K562 (cell line): ENCODE results near the gene CLCF1. TPM values are rescaled to one million over a fixed set of nuclear protein-coding genes. Genes with fewer than 3 reads are reported as not detected.

Source experiments
- ATF1 ChIP-seq, 2 experiments: fragments of 450-650 bp in 1 of 2; IDR thresholded peaks; 2 replicates each; pipeline ENCODE4 v1.6.1; 2016; ENCODE audit warnings: missing compliant biosample characterization in 1 of 2, missing genetic modification characterization in 1 of 2
- ATF7 ChIP-seq: fragments of 450-650 bp; IDR thresholded peaks from 2 replicates; pipeline ENCODE4 v1.7.1; 2014; ENCODE audit warnings: mild to moderate bottlenecking, moderate library complexity
- CAMTA2 ChIP-seq: fragments of 250-450 bp; sonication (Bioruptor Pico); conservative IDR thresholded peaks from 2 replicates; pipeline ENCODE4 v1.5.1; 2022
- DACH1 ChIP-seq: fragments of 450-650 bp; IDR thresholded peaks from 2 replicates; pipeline ENCODE4 v1.6.1; 2018; ENCODE audit not compliant: partially characterized antibody
- FOXA3 ChIP-seq, 2 experiments: fragments of 450-650 bp in 1 of 2; sonication (generic) in 1 of 2; formaldehyde crosslinking; IDR thresholded peaks in 1 of 2; conservative IDR thresholded peaks in 1 of 2; 2 replicates each; pipeline versions ENCODE4 v1.4.0 to v1.8.0; 2020 to 2022; ENCODE audit warnings: mild to moderate bottlenecking in 2 of 2, missing genetic modification reagents in 1 of 2
- FOXP1 ChIP-seq: sonication (generic); formaldehyde crosslinking; IDR thresholded peaks from 2 replicates; pipeline ENCODE4 v1.8.0; 2022; ENCODE audit warnings: mild to moderate bottlenecking, missing genetic modification reagents
- KAT7 ChIP-seq: sonication (generic); formaldehyde crosslinking; IDR thresholded peaks from 2 replicates; pipeline ENCODE4 v1.8.0; 2022; ENCODE audit warnings: missing genetic modification reagents, mild to moderate bottlenecking, borderline replicate concordance
- LEF1 ChIP-seq: fragments of 450-650 bp; IDR thresholded peaks from 2 replicates; pipeline ENCODE4 v1.6.1; 2016; ENCODE audit warnings: mild to moderate bottlenecking
- PKNOX1 ChIP-seq: fragments of 450-650 bp; IDR thresholded peaks from 2 replicates; pipeline ENCODE4 v1.6.1; 2016
- SMAD3 ChIP-seq: fragments of 450-650 bp; formaldehyde crosslinking; conservative IDR thresholded peaks from 2 replicates; pipeline ENCODE4 v1.4.0; 2020; ENCODE audit warnings: mild to moderate bottlenecking
- SMARCA4 ChIP-seq: fragments of 450-650 bp; IDR thresholded peaks from 2 replicates; pipeline ENCODE4 v1.6.1; 2016
- SMARCE1 ChIP-seq: fragments of 450-650 bp; IDR thresholded peaks from 2 replicates; pipeline ENCODE4 v1.7.1; 2016; ENCODE audit warnings: mild to moderate bottlenecking
- TARDBP ChIP-seq: fragments of 450-650 bp; IDR thresholded peaks from 2 replicates; pipeline ENCODE4 v1.6.1; 2016
- TBL1XR1 ChIP-seq, 2 experiments: IDR thresholded peaks; 2 replicates each; pipeline ENCODE4 v1.6.1; 2012; ENCODE audit warnings: improper control_type of control experiment in 2 of 2, low read length in 2 of 2, mild to moderate bottlenecking in 1 of 2
- TEAD1 ChIP-seq, 2 experiments: fragments of 450-650 bp in 1 of 2; sonication (generic) in 1 of 2; formaldehyde crosslinking; IDR thresholded peaks; 2 replicates each; pipeline versions ENCODE4 v1.4.0 to v1.8.0; 2020 to 2022; ENCODE audit warnings: mild to moderate bottlenecking in 2 of 2, missing genetic modification reagents in 1 of 2
- TEAD4 ChIP-seq, 2 experiments: sonication (generic) in 1 of 2; formaldehyde crosslinking in 1 of 2; IDR thresholded peaks; 2 replicates each; pipeline versions ENCODE4 v1.6.1 to v1.8.0; 2012 to 2022; ENCODE audit warnings: borderline replicate concordance in 1 of 2, inconsistent platforms in 1 of 2, low read length in 1 of 2, mild to moderate bottlenecking in 1 of 2, missing genetic modification reagents in 1 of 2
- ZBTB11 ChIP-seq, 3 experiments: fragments of 200-800 bp in 1 of 3; fragments of 250-450 bp in 1 of 3; fragments of 450-650 bp in 1 of 3; sonication (Bioruptor Pico) in 1 of 3; sonication (Bioruptor generic) in 1 of 3; formaldehyde crosslinking in 1 of 3; IDR thresholded peaks; 2 replicates each; pipeline versions ENCODE4 v1.6.1 to v1.8.0; 2016 to 2022; ENCODE audit warnings: mild to moderate bottlenecking in 2 of 3, missing genetic modification characterization in 2 of 3, missing compliant biosample characterization in 1 of 3, moderate library complexity in 1 of 3
- ZNF24 ChIP-seq: fragments of 450-650 bp; IDR thresholded peaks from 2 replicates; pipeline ENCODE4 v1.6.1; 2016
- ZSCAN29 ChIP-seq: fragments of 450-650 bp; IDR thresholded peaks from 2 replicates; pipeline ENCODE4 v1.6.1; 2017
- polyA plus RNA-seq, 8 experiments: library from polyadenylated mRNA; depleted of rRNA in 4 of 8; stranded (reverse) in 5 of 8; unstranded in 3 of 8; fragments of >200 nt; fragmentation: Nextera tagmentation in 2 of 8; fragmentation: Illumina TruSeq in 1 of 8; extraction: Ambion mirVana in 2 of 8; extraction: Trizol in 1 of 8; gene quantifications; 2 replicates each; pipeline versions ENCODE4 v1.2.1 to v1.2.3, GENCODE V29; 2011 to 2014; ENCODE audit warnings: inconsistent platforms in 1 of 8, missing spikeins in 1 of 8
- total RNA-seq, 7 experiments: library from RNA; depleted of rRNA in 6 of 7; stranded (reverse); fragments of >200 nt in 6 of 7; fragmentation: Illumina TruSeq in 2 of 7; extraction: Trizol in 2 of 7; gene quantifications; 2 replicates each; pipeline versions ENCODE4 v1.2.1 to v1.2.3, GENCODE V29; 2011 to 2021; ENCODE audit warnings: low replicate concordance in 1 of 7
- TF ChIP-seq, protein P1 (sequence below): sonication (generic); formaldehyde crosslinking; IDR thresholded peaks from 2 replicates; pipeline ENCODE4 v1.8.0; 2022; ENCODE audit warnings: mild to moderate bottlenecking, missing genetic modification reagents

The CLCF1 gene
- total and polyA plus RNA-seq, 9 of the 15 experiments (the other 6 are each of a cell fraction or from before 2014, with no cell fraction given): 0.49 to 5.8 (median 3.0) TPM

- peak in 1 of 3 experiments; percentile 86; a peak in 2 of 6 replicates for TF ChIP-seq ZBTB11 (CRISPR knock-in tag; IDR thresholded peaks at IDR 0.05)
- TF ChIP-seq SMARCE1: peak; percentile 94
- TF ChIP-seq TEAD4 (IDR thresholded peaks at IDR 0.05; ENCODE audit: low read length): peak; percentile 99
- TF ChIP-seq TEAD4 (CRISPR knock-in tag; IDR thresholded peaks at IDR 0.05; ENCODE audit: borderline replicate concordance): no peak
- TF ChIP-seq TBL1XR1 (IDR thresholded peaks at IDR 0.05; ENCODE audit: low read length in 2 of 2): peak; percentile 81 to 88; a peak in 3 of 4 replicates
- TF ChIP-seq CAMTA2 (CRISPR knock-in tag): 0 out of 2 replicates have a peak, but pooled peaks have one; percentile 49
- no peak for TF ChIP-seq KAT7
- peak; percentile 51 to 94; a peak in 2 of 4 replicates for TF ChIP-seq FOXA3 (CRISPR knock-in tag; conservative IDR thresholded peaks at IDR 0.05 in 1 of 2, IDR thresholded peaks at IDR 0.05 in 1 of 2)
- 0 out of 2 replicates have a peak, but pooled peaks have one; percentile 35 for TF ChIP-seq FOXP1
- TF ChIP-seq TEAD1 (CRISPR knock-in tag; IDR thresholded peaks at IDR 0.05): peak; percentile 20 to 84; a peak in 2 of 4 replicates
- TF ChIP-seq PKNOX1: peak; percentile 39
- peak; percentile 59; the same call in 1 of the 2 replicates for TF ChIP-seq LEF1
- TF ChIP-seq ATF1 (CRISPR knock-in tag; IDR thresholded peaks at IDR 0.05): no peak
- TF ChIP-seq ATF1 (tag; IDR thresholded peaks at IDR 0.05): peak; percentile 33; the same call in 1 of the 2 replicates
- no peak for TF ChIP-seq ZSCAN29
- TF ChIP-seq SMARCA4: peak; percentile 91
- TF ChIP-seq ATF7: peak; percentile 58
- TF ChIP-seq TARDBP: peak; percentile 80; the same call in 1 of the 2 replicates
- TF ChIP-seq DACH1: peak; percentile 58
- TF ChIP-seq SMAD3 (CRISPR knock-in tag): peak; percentile 69; the same call in 1 of the 2 replicates
- TF ChIP-seq ZNF24: peak; percentile 16; the same call in 1 of the 2 replicates
- TF ChIP-seq, protein P1, sequence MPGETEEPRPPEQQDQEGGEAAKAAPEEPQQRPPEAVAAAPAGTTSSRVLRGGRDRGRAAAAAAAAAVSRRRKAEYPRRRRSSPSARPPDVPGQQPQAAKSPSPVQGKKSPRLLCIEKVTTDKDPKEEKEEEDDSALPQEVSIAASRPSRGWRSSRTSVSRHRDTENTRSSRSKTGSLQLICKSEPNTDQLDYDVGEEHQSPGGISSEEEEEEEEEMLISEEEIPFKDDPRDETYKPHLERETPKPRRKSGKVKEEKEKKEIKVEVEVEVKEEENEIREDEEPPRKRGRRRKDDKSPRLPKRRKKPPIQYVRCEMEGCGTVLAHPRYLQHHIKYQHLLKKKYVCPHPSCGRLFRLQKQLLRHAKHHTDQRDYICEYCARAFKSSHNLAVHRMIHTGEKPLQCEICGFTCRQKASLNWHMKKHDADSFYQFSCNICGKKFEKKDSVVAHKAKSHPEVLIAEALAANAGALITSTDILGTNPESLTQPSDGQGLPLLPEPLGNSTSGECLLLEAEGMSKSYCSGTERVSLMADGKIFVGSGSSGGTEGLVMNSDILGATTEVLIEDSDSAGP (CRISPR knock-in tag): no peak
Measured at GRCh38 chr11:67347964-67348749, 25.2 kb downstream of the CLCF1 start (continued).
